Neural progenitor cell (in vitro differentiated cells): Measurements from ENCODE around the gene SOCS3. TPM values are rescaled to one million over a fixed set of nuclear protein-coding genes. Genes with fewer than 3 reads are reported as not detected.

Experiments used
- DNase-seq: peaks from one replicate; pipeline ENCODE4 v3.0.0-alpha.2; 2016; ENCODE audit warnings: low spot score
- H2AFZ ChIP-seq: fragments of 200-600 bp; sonication (generic); replicated peaks from 2 replicates; pipeline ENCODE4 v1.6.1; 2016; ENCODE audit warnings: antibody characterized with exemption
- H3F3A ChIP-seq: fragments of 200-600 bp; sonication (generic); 2 replicates; pipeline ENCODE4 v1.6.1; 2016; ENCODE audit warnings: antibody characterized with exemption, low read depth
- H3K27ac ChIP-seq: fragments of 200-600 bp; sonication (generic); 2 replicates; pipeline ENCODE4 v1.5.1; 2016; ENCODE audit warnings: mild to moderate bottlenecking
- H3K27me3 ChIP-seq: fragments of 200-600 bp; sonication (generic); 2 replicates; pipeline ENCODE4 v1.6.1; 2016; ENCODE audit warnings: mild to moderate bottlenecking, moderate library complexity
- H3K36me3 ChIP-seq: fragments of 200-600 bp; sonication (generic); 2 replicates; pipeline ENCODE4 v1.5.1; 2016
- H3K4me1 ChIP-seq: fragments of 200-600 bp; sonication (generic); 2 replicates; pipeline ENCODE4 v1.6.1; 2016; ENCODE audit warnings: mixed run types
- H3K4me2 ChIP-seq: fragments of 200-600 bp; sonication (generic); 2 replicates; pipeline ENCODE4 v1.6.1; 2016
- H3K4me3 ChIP-seq: fragments of 200-600 bp; sonication (generic); 2 replicates; pipeline ENCODE4 v1.5.1; 2016
- H3K79me2 ChIP-seq: fragments of 200-600 bp; sonication (generic); 2 replicates; pipeline ENCODE4 v1.6.1; 2016; ENCODE audit warnings: low read depth
- H3K9ac ChIP-seq: fragments of 200-600 bp; sonication (generic); 2 replicates; pipeline ENCODE4 v1.6.1; 2016
- H3K9me3 ChIP-seq: fragments of 200-600 bp; sonication (generic); 2 replicates; pipeline ENCODE4 v1.5.1; 2016; ENCODE audit warnings: low read depth
- H4K20me1 ChIP-seq: fragments of 200-600 bp; sonication (generic); 2 replicates; pipeline ENCODE4 v1.6.1; 2016; ENCODE audit warnings: low read depth
- H3K27ac Mint-ChIP-seq: 3 replicates; pipeline ENCODE4 v1.8.0; 2021; ENCODE audit warnings: mixed read lengths
- H3K27me3 Mint-ChIP-seq: 2 replicates; pipeline ENCODE4 v1.8.0; 2022; ENCODE audit warnings: low read depth, mild to moderate bottlenecking, inconsistent platforms, moderate library complexity, mixed read lengths; ENCODE audit not compliant: insufficient read depth
- H3K36me3 Mint-ChIP-seq: 3 replicates; pipeline ENCODE4 v1.8.0; 2021; ENCODE audit warnings: mixed read lengths
- H3K4me1 Mint-ChIP-seq: 3 replicates; pipeline ENCODE4 v1.8.0; 2021; ENCODE audit warnings: mixed read lengths
- H3K4me3 Mint-ChIP-seq: 3 replicates; pipeline ENCODE4 v1.8.0; 2021; ENCODE audit warnings: mild to moderate bottlenecking, moderate library complexity, mixed read lengths
- H3K9me3 Mint-ChIP-seq: 3 replicates; pipeline ENCODE4 v1.8.0; 2020; ENCODE audit warnings: mixed read lengths
- EZH2 ChIP-seq: fragments of 200-600 bp; sonication (generic); IDR thresholded peaks from 2 replicates; pipeline ENCODE4 v1.6.1; 2017; ENCODE audit warnings: antibody characterized with exemption, mild to moderate bottlenecking, moderate library complexity
- EZH2phosphoT487 ChIP-seq: fragments of 200-600 bp; sonication (generic); IDR thresholded peaks from 2 replicates; pipeline ENCODE4 v1.6.1; 2017; ENCODE audit warnings: antibody characterized with exemption
- total RNA-seq: library from RNA; depleted of rRNA; stranded (reverse); fragments of >200 nt; gene quantifications from 2 replicates; pipeline ENCODE4 v1.2.3, GENCODE V29; 2015; ENCODE audit warnings: low replicate concordance
- TF ChIP-seq, protein P1 (sequence below): fragments of 200-600 bp; sonication (generic); IDR thresholded peaks from 2 replicates; pipeline ENCODE4 v1.5.1; 2017; ENCODE audit warnings: antibody characterized with exemption, mild to moderate bottlenecking

Gene SOCS3
- total RNA-seq, 1 donor from 2014 or later, result 7.5 TPM

- Histone ChIP-seq H3F3A (no peaks in the 10 kb centered on the region), H3K9me3 (no peaks in the 10 kb centered on the region), H3K79me2 (peaks cover 93% of the 10 kb centered on the region), H3K9ac (no peak overlapping the region), H3K36me3 (no peaks in the 10 kb centered on the region), H3K4me2 (no peak overlapping the region), H4K20me1 (peaks cover 70% of the 10 kb centered on the region), H3K27me3 (no peaks in the 10 kb centered on the region), H3K4me1 (no peaks in the 10 kb centered on the region), H3K27ac (no peak overlapping the region), H2AFZ (no peak overlapping the region), H3K4me3 (no peak overlapping the region)
- Mint-ChIP-seq H3K4me1 (peaks cover 7% of the 10 kb centered on the region), H3K4me3 (no peak overlapping the region), H3K27ac (peak overlapping the region; percentile 50), H3K9me3 (no peaks in the 10 kb centered on the region), H3K36me3 (peaks cover 13% of the 10 kb centered on the region), H3K27me3 (no peaks in the 10 kb centered on the region)
- DNase-seq, result no peak
- TF ChIP-seq, protein P1, sequence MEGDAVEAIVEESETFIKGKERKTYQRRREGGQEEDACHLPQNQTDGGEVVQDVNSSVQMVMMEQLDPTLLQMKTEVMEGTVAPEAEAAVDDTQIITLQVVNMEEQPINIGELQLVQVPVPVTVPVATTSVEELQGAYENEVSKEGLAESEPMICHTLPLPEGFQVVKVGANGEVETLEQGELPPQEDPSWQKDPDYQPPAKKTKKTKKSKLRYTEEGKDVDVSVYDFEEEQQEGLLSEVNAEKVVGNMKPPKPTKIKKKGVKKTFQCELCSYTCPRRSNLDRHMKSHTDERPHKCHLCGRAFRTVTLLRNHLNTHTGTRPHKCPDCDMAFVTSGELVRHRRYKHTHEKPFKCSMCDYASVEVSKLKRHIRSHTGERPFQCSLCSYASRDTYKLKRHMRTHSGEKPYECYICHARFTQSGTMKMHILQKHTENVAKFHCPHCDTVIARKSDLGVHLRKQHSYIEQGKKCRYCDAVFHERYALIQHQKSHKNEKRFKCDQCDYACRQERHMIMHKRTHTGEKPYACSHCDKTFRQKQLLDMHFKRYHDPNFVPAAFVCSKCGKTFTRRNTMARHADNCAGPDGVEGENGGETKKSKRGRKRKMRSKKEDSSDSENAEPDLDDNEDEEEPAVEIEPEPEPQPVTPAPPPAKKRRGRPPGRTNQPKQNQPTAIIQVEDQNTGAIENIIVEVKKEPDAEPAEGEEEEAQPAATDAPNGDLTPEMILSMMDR, result no peak
- TF ChIP-seq EZH2 (no peak), EZH2phosphoT487 (no peak)
Observed at GRCh38 chr17:78392295-78392694, 32.4 kb upstream of the SOCS3 start.

GRCh38 chr17:78391843-78392242 lies 32.0 kb upstream of the SOCS3 start:
- no peak overlapping the region for H3K9ac ChIP-seq
- H3K27ac ChIP-seq, result no peak overlapping the region
- no peaks in the 10 kb centered on the region for H3F3A ChIP-seq
- H3K27ac Mint-ChIP-seq, result no peak overlapping the region
- peaks cover 74% of the 10 kb centered on the region for H4K20me1 ChIP-seq
- no peaks in the 10 kb centered on the region for H3K9me3 ChIP-seq
- peaks cover 13% of the 10 kb centered on the region for H3K36me3 Mint-ChIP-seq
- H3K4me1 ChIP-seq, result no peaks in the 10 kb centered on the region
- H3K79me2 ChIP-seq, result peaks cover 95% of the 10 kb centered on the region
- no peak for DNase-seq
- H3K27me3 Mint-ChIP-seq, result no peaks in the 10 kb centered on the region
- H3K36me3 ChIP-seq, result no peaks in the 10 kb centered on the region
- H3K4me1 Mint-ChIP-seq, result peaks cover 8% of the 10 kb centered on the region
- no peak overlapping the region for H3K4me3 Mint-ChIP-seq
- H3K4me2 ChIP-seq, result no peak overlapping the region
- no peaks in the 10 kb centered on the region for H3K27me3 ChIP-seq
- no peak overlapping the region for H3K4me3 ChIP-seq
- no peak overlapping the region for H2AFZ ChIP-seq
- no peak for TF ChIP-seq EZH2
- TF ChIP-seq EZH2phosphoT487, result no peak
- TF ChIP-seq, protein P1, result no peak
- no peaks in the 10 kb centered on the region for H3K9me3 Mint-ChIP-seq

DNA sequence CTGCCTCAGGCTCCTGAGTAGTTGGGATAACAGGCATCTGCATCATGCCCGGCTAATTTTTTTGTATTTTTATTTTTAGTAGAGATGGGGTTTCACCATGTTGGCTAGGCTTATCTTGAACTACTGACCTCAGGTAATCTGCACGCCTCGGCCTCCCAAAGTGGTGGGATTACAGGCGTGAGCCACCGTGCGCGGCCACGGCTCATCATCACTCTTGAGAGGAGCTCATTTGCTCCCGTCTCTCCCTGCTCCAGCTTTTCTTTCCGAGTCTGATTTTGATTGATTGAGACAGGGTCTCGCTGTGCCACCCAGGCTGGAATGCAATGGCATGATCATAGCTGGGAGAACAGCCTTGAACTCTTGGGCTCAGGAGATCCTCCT lies 31.2 kb upstream of the SOCS3 start:
- Histone ChIP-seq H3K79me2 (peaks cover 95% of the 10 kb centered on the region), H2AFZ (no peak overlapping the region), H3K27me3 (no peaks in the 10 kb centered on the region), H3K9ac (no peak overlapping the region), H3K9me3 (no peaks in the 10 kb centered on the region), H3F3A (peaks cover 4% of the 10 kb centered on the region), H3K36me3 (no peaks in the 10 kb centered on the region), H3K4me1 (peaks cover 5% of the 10 kb centered on the region), H3K27ac (no peak overlapping the region), H4K20me1 (peaks cover 82% of the 10 kb centered on the region), H3K4me2 (no peak overlapping the region), H3K4me3 (no peak overlapping the region)
- no peak for DNase-seq
- no peak overlapping the region for H3K4me3 Mint-ChIP-seq
- TF ChIP-seq EZH2phosphoT487 (no peak), EZH2 (no peak)
- TF ChIP-seq, protein P1, result no peak
- no peak overlapping the region for H3K27ac Mint-ChIP-seq
- no peaks in the 10 kb centered on the region for H3K9me3 Mint-ChIP-seq
- no peaks in the 10 kb centered on the region for H3K27me3 Mint-ChIP-seq
- H3K36me3 Mint-ChIP-seq, result peaks cover 11% of the 10 kb centered on the region
- peaks cover 14% of the 10 kb centered on the region for H3K4me1 Mint-ChIP-seq
